ENCODE measurements around the gene IP6K1.
"Not testable (repeated sequence)": the region's sequence is repeated elsewhere in the genome, so short reads cannot be mapped to it uniquely, and the experiment has no call there.

IP6K1 gene

DNA sequence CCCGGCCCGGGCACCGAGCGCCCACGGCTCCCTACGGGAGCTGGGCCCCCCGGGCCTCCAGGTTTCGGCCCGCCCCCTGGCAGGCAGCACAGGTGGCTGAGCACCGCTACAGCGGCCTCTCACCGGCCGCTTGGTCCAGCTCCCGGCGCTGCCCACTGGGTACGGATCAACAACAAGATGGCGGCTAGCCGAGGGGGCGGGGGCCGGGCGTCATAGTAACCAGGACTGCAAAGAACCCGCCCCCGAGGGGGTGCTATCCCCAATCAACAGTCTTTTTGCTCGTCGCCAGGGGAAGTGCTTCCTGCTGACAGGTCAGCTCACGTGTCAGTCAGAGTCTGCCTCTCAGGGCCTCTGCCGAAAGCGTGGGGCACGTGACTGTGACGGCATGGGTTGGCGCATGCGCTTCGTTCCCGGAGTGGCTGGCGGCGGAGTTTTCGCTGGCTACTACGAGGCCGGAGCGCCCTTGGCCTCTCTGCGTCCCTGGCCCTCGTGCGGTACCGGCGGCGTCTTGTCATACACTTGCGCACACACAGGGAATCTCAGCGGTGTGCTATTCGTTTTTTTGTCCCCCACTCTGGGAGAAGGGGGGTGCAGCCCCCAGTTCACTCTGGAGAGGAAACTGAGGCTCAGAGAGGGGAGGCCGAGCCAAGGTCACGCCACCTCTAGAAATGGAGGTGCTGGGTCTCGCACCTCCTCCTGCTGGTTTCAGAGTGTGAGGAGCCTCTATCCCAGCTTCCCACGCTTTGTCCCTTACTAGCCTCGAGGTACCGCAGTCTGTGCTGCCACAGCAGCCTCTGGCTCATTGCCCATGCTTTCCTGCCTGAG lies at the start of gene IP6K1:
Gene IP6K1 (minus strand): TSS at position 186 of the 825 bp plus-strand sequence. CDS start 38,502 bp downstream, outside the sequence.
- DNase-seq: peak; percentile 98

- DNase-seq: no peak
Measured at GRCh38 chr3:49831341-49831740, 45.0 kb upstream of the IP6K1 start.

DNA sequence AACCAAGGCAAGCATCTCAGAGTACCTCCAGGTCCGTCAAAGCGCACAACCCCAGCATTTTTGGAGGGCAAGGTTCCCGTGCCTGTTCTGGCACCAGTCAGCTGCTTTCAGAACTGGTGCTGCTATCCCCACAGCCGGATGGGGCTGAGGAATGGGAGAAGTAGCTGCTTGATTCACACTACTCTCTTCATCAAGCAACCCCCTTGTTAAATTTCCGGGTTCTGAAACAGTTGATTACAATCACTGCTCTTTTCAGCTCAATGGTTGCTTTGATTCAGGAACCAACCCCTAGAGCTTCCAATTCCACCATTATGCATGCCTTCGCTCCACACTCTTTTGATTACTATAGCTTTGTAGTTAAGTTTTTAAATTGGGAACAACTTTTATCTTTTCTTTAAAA lies 39.7 kb upstream of the IP6K1 start:
- DNase-seq: no peak

GRCh38 chr3:49823131-49823530 lies 36.8 kb upstream of the IP6K1 start:
- DNase-seq: not testable (repeated sequence)

GRCh38 chr3:49813497-49814174 lies 27.3 kb upstream of the IP6K1 start, which contains the start of gene UBA7:
Gene UBA7, minus strand, starts transcription at chr3:49813953. Its CDS starts 166 bp downstream, at chr3:49813787.
- no peak for DNase-seq

GRCh38 chr3:49812916-49813496 lies 26.7 kb upstream of the IP6K1 start:
- no peak for DNase-seq

DNA sequence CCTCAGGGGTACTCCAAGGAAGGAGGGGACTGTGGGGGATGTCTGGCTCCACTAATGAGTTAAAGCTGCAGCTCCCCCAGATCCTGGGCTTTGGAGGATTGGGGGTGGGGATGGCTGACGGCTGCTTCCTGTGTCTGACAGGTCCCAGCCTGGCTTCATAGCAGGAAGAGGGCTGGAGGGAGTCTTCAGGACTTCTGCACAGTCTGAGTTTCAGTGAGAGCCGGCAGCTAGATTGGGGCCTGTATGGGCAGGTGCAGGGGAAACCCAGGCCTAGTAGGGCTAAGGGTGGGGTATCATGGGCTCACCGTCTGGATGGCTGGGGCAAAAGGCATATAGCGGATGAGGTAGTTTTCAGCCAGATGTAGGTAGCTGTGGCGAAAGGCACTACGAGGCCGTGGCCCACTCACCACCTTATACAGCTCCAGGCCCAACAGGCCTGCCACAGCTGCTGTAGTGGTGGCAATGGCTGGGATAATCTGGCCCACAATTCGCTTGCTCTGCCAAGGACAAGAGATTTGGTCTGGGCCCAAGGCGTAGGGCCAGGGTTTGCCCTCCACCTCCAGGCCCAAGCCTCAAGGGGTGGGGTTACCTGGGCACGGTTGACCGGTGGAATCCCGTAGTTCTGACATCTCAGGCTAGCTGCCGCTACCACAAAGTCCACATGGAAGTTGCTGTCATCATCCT lies 21.2 kb upstream of the IP6K1 start:
- no peak for DNase-seq

GRCh38 chr3:49806850-49807249 lies 20.5 kb upstream of the IP6K1 start:
- no peak for DNase-seq

- DNase-seq: no peak
Measured at GRCh38 chr3:49805897-49806701, 19.8 kb upstream of the IP6K1 start.

DNA sequence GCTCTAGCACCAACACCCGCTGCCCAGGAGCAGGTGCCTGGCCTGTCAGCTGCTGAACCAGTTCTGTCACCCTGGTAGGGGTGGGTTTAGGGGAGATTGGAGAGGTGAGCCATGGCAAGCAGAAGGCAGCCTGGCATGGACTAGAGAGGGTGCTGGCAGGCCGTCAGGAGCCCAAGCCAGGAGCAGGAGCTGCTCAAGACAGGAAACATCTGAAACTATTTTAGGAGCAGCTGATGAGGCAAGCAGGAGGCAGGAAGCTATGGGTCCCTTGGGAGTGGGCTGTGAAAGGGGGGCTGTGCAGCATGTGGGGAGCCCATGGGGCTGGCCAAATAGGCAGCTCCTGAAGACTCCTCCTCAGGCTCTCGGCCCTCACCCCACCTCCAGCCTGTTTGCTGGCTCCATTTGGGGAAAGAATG lies 19.0 kb upstream of the IP6K1 start:
- DNase-seq: no peak

DNA sequence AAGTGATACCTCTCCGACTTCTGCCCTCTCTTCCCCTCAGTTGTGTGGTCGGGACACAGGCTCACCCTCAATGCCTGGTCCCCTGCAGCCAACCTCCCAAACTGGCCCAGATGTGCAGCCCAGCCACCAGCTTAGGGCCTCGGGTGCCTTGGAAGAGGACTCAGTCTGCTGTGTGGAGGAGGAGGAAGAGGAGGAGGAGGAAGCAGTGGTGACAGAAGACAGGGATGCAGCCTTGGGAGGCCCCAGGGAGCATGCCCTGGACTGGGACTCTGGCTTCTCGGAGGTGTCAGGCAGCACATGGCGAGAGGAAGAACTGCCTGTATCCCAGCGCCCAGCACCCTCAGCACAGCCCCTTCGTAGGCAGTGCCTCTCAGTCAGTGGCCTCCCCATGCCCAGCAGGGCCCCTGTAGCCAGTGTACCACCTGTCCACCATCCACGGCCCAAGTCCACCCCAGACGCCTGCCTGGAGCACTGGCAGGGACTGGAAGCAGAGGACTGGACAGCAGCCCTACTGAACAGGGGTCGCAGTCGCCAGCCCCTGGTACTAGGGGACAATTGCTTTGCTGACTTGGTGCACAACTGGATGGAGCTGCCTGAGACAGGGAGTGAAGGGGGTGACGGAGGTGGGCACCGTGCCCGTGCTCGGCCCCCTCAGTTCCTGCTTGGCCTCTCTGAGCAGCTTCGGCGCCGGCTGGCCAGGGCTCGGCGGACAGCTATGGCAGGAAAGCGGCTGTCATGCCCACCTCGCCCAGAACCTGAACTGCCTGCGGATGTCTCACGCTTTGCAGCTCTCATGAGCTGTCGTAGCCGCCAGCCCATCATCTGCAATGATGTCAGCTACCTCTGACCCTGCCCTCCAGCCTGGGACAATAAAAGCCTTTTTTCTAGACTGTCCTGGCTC lies 18.0 kb upstream of the IP6K1 start:
- no peak for DNase-seq

DNA sequence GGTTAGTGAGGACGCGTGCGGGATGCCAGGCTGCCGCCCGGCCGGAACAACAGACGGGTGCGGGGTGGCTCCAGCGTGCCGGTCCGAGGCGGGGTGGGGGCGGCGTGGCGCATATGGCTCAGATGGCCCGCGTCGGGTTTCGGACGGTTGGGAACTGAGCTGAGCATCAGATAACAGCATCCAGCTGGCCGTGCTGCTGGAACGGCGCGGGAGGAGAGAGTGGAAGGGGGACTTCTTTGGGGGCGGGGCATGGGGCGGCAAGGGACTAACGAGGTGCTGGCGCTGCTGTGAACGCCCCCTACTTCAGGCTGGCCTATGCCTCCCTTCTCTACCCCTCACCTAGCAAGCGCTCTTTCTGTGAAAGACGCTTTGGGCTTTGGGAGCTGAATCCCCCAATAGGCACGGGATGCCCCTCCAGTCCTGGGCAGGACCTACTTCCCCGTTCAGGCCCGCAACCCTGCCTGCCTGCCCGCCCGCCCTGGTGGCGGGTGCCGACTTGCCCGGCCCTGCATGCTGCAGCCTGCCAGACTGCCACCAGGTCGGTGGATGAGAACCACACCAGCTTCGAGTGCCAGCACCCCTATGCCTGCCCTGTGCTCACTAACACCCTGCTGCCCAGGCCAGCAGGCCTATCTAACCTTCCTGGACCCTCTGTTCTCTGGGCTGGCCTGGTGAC lies 17.3 kb upstream of the IP6K1 start:
- DNase-seq: no peak

DNA sequence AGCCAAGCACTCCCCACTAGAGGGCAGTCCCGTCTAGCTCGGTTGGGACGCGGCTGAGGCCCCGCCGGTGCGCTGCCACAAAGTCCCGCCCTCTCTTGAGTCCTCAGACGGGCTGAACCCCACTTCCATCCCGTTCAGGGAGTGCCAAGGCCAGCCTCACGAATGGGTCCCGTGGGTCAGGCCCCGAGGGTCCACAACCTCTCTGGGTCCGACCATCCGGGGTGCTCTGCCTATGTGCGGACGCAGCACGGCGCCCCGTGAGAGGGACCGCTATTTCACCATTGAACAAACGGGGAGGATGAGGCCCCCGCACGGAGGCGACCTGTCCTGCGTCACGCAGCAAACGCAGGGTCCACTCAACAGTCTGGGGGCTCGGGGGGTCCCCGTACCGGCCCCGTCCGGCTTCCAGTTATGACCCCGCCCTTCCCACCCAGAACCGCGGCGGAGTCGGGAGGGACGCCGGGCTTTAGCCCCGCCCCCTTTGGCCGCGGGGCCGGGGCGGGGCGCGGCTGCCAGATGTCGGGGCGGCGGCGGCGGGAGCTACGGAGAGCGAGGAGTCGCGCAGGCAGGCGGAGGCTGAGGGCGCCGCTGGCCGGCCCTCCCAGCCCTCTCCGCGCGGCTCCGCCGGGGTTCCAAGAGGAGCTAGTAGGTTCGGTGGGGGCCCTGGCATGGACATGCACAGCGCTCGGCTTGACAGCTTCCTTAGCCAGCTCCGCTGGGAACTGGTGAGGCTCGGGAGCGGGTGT lies 16.6 kb upstream of the IP6K1 start, which contains the start of gene INKA1:
Gene INKA1 (plus strand): TSS at position 543 of the 746 bp plus-strand sequence. CDS start 132 bp downstream, at position 675.
- peak; percentile 56 for DNase-seq

GRCh38 chr3:49801160-49801559 lies 14.8 kb upstream of the IP6K1 start:
- DNase-seq: no peak

DNA sequence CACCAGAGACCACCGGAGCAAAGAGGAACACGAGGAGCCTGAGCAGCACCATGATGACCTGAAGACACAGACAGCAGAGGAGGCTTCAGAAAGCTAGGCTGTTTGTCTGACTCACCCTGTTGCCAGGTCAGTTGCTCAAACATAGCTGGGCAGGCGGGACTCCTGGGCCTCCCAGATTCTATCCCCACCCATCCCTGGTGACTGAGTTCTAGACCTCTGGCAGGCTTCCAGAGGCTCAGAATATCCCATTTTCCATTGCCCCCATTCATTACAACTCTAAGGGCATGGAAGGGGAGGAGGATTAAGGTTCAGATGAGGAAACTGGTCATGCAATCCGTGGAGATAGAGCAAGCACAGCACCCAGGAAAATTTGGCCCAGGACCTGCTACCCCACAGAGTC lies 13.4 kb upstream of the IP6K1 start, which contains the start of gene CDHR4:
Gene CDHR4 (minus strand): TSS at position 113 of the 400 bp plus-strand sequence. CDS start 61 bp downstream, at position 52.
- peak; percentile 50 for DNase-seq

DNA sequence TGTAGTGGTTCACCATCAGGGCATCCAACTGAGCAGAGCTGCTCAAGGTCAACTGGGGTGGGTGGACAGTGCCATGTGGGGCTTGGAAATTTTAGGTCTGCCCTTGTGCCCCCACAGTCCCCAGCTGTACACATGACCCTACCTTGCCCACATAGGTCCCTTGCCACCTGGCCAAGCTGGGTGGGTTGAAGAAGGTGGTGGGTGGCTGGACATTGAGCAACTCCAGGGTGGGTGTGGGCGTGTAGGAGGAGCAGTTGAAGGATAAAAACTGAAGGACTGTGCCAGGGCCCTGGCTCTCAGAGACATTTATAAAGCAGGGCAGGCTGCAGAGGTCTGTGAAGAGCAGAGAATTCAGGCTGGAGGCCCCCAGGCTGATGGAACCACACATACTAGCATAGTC lies 12.8 kb upstream of the IP6K1 start:
- no peak for DNase-seq

- no peak for DNase-seq
Measured at GRCh38 chr3:49794926-49795905, 8.9 kb upstream of the IP6K1 start.

DNA sequence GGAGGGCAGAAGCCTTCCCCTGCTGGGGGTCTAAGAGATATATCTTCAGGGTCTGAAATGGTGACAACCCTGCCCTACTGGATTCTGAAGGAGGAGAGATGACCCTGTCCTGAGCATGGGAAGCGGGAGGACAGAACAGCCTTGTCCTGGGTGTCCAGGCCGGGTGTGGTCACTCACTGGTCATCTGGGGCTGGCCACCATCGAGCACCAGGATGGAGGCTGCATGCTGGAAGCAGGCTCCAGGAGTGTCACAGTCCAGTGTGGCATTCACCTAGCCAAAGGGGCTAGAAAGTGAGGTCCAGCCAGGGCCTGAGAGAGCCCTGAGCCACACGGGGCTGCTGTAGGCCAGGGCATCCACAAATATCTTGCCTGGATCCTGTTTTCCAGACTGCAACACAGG lies 8.1 kb upstream of the IP6K1 start:
- DNase-seq: no peak
